ENCODE data around the gene CDH4.

DNA sequence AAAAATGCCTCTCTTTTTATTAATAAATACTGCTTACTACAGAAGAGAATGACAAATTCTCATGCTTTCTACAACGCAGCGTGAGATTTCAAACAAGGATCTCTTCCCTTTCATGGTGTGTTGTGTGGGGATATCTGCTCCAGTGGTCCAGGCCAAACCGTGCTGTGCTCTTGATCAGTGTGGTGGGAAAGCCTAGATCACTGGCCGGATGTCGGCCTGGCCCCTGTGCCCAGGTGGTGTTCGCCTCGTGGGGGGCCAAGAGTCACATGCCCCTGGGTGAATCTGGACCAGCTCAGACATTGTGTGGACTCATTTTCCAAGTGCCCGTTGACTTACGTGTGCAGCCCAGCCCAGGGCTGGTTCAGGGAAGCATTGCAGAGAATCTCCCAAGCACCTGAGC lies 4.3 kb downstream of the CDH4 start:
- TF ChIP-seq, protein P1, sequence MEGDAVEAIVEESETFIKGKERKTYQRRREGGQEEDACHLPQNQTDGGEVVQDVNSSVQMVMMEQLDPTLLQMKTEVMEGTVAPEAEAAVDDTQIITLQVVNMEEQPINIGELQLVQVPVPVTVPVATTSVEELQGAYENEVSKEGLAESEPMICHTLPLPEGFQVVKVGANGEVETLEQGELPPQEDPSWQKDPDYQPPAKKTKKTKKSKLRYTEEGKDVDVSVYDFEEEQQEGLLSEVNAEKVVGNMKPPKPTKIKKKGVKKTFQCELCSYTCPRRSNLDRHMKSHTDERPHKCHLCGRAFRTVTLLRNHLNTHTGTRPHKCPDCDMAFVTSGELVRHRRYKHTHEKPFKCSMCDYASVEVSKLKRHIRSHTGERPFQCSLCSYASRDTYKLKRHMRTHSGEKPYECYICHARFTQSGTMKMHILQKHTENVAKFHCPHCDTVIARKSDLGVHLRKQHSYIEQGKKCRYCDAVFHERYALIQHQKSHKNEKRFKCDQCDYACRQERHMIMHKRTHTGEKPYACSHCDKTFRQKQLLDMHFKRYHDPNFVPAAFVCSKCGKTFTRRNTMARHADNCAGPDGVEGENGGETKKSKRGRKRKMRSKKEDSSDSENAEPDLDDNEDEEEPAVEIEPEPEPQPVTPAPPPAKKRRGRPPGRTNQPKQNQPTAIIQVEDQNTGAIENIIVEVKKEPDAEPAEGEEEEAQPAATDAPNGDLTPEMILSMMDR (IDR thresholded peaks at IDR 0.05): no peak
- TF ChIP-seq POLR2AphosphoS5 (IDR thresholded peaks at IDR 0.05; ENCODE audit: low read depth, low read length): no peak
- no peak for TF ChIP-seq TCF7L2 (IDR thresholded peaks at IDR 0.05; ENCODE audit: low read depth, low read length)
- TF ChIP-seq SIN3A (IDR thresholded peaks at IDR 0.05; ENCODE audit: borderline replicate concordance, insufficient read depth, low read depth, low read length): no peak
- TF ChIP-seq, protein P2, sequence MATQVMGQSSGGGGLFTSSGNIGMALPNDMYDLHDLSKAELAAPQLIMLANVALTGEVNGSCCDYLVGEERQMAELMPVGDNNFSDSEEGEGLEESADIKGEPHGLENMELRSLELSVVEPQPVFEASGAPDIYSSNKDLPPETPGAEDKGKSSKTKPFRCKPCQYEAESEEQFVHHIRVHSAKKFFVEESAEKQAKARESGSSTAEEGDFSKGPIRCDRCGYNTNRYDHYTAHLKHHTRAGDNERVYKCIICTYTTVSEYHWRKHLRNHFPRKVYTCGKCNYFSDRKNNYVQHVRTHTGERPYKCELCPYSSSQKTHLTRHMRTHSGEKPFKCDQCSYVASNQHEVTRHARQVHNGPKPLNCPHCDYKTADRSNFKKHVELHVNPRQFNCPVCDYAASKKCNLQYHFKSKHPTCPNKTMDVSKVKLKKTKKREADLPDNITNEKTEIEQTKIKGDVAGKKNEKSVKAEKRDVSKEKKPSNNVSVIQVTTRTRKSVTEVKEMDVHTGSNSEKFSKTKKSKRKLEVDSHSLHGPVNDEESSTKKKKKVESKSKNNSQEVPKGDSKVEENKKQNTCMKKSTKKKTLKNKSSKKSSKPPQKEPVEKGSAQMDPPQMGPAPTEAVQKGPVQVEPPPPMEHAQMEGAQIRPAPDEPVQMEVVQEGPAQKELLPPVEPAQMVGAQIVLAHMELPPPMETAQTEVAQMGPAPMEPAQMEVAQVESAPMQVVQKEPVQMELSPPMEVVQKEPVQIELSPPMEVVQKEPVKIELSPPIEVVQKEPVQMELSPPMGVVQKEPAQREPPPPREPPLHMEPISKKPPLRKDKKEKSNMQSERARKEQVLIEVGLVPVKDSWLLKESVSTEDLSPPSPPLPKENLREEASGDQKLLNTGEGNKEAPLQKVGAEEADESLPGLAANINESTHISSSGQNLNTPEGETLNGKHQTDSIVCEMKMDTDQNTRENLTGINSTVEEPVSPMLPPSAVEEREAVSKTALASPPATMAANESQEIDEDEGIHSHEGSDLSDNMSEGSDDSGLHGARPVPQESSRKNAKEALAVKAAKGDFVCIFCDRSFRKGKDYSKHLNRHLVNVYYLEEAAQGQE (IDR thresholded peaks at IDR 0.05; ENCODE audit: insufficient read depth in 1 of 2, low read depth in 2 of 2, low read length in 1 of 2): no peak
